Right lobe of liver (tissue), 4 donors: Measurements from ENCODE around the gene REEP3.

ENCODE experiments used
- CTCF ChIP-seq, 4 donors: fragments of 200-600 bp in 3 of 4; fragments of 450-650 bp in 1 of 4; IDR thresholded peaks; one replicate each; pipeline versions ENCODE4 v1.5.1 to v1.8.0; 2016 to 2022; ENCODE audit warnings: antibody characterized with exemption in 4 of 4, mild to moderate bottlenecking in 2 of 4
- POLR2A ChIP-seq: fragments of 450-650 bp; IDR thresholded peaks from one replicate; pipeline ENCODE4 v1.6.1; 2017; ENCODE audit warnings: antibody characterized with exemption, mild to moderate bottlenecking
- donor health status: DM: no; HTN: no; CAD: no.
- donor health status: DM: no; HTN: no; CAD: no.
- donor health status: DM: no; HTN: yes; CAD: no.

GRCh38 chr10:63505562-63505961, 15.6 kb upstream of the REEP3 start:
- TF ChIP-seq CTCF (IDR thresholded peaks at IDR 0.05) (no peak), POLR2A (no peak)
